Left colon (tissue), 2 donors: ENCODE results near the gene DDX27. TPM values are rescaled to one million over a fixed set of nuclear protein-coding genes. Genes with fewer than 3 reads are reported as not detected.

ENCODE experiments used
- ATAC-seq: fragments of 200-7000 bp; cut with Tn5 transposase; one replicate; pipeline ENCODE4 v1.9.1; 2020; ENCODE audit warnings: mild to moderate bottlenecking, moderate library complexity
- DNase-seq, 2 donors: peaks; one replicate each; pipeline ENCODE4 v3.0.0-alpha.2; 2020
- intact Hi-C, 2 donors: fragments of 100-400 bp; cut with DNase I in 1 of 2; cut with micrococcal nuclease in 1 of 2; formaldehyde crosslinking; loops; one replicate each; pipeline versions ENCODE4 v1.11.2 to v1.14.0; 2022; cut with DNase I, micrococcal nuclease
- total RNA-seq, 2 donors: library from RNA; stranded (reverse); fragmentation: NEBNext Ultra II Directional; extraction: Animal tissue kit (Norgen Biotek cat#: 25700); gene quantifications; one replicate each; pipeline ENCODE4 v1.2.1, GENCODE V29; 2021
- donor health status: DM: no; HTN: no; CAD: no.
- donor health status: DM: yes; HTN: yes; CAD: no.

DDX27 gene
- total RNA-seq, 2 donors from 2014 or later, result 28.3 TPM

DNA sequence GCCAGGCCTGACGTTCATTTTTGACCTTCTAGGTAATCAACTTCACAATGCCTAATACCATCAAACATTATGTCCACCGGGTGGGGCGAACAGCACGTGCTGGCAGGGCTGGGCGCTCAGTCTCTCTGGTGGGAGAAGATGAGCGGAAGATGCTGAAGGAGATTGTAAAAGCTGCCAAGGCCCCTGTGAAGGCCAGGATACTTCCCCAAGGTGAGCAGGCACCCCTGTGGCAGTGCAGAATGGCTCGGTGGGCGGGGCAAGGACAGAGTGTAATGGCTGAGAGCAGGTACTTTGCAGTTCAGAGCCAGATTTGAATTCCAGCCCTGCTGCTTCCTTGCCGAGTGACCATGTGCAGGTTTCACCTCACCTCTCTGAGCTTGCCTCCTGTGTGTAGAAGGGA, 17.1 kb downstream of the DDX27 start:
- ATAC-seq, result no peak
- DNase-seq, result no peak
- intact Hi-C loops, result no loop called here

- ATAC-seq (peak; percentile 77), DNase-seq (no peak)
- intact Hi-C loops, result no loop called here
Measured at GRCh38 chr20:49237531-49237930, 18.3 kb downstream of the DDX27 start.

GRCh38 chr20:49245921-49246740, 26.9 kb downstream of the DDX27 start:
- DNase-seq (no peak), ATAC-seq (peak; percentile 77)
- intact Hi-C loops, result no loop called here

DNA sequence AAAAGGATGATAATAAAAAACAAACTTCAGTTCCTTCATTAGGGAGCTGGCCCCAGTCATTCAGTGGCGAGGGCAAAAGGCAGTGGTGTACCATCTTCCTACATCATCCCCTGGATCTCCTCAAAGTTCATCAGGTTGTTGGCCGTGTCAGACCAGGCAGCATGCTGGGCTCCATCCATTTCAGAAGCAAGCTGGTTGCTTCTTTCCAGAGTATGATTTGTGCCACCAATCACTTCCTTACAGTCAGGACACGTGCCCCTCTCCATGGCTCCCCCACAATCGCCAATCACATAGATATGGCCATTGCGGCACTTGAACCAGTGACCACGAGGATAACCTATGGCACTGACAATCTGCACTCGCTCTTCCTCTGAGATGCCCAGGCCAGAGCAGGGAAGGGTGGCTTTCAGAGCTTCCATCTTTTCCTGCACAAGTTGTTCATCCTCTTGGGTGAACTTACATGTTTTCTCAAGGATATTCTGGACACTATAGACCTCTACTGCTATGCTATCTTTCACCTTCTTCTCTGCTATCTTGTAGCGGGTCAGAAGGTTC, 28.0 kb downstream of the DDX27 start:
- intact Hi-C loops, result no loop called here
- no peak for ATAC-seq
- no peak for DNase-seq

- DNase-seq (no peak), ATAC-seq (no peak)
- intact Hi-C loops, result no loop called here
Measured at GRCh38 chr20:49247792-49248191, 28.6 kb downstream of the DDX27 start.

DNA sequence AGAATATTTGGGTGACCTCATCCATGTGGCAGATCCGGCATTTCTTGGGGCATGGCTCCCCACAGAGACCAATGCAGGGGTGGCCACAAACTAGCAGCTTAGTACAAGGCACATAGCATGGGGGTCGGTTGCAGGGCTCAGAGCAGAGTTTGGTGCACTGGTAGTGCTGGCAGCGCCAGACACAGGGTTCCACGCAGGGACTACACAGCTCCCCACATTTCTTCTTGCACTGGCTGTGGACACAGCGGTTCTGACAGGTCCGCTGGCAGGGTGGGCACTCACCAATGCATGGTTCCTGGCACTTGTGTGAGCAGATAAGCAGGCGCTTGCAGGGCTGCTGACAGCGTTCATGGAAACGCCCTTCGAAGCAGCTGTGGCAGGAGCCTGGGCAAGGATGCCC, 29.1 kb downstream of the DDX27 start:
- DNase-seq, result no peak
- intact Hi-C loops, result no loop called here
- ATAC-seq, result no peak

GRCh38 chr20:49248879-49249665, 29.9 kb downstream of the DDX27 start:
- no peak for ATAC-seq
- no peak for DNase-seq
- intact Hi-C loops, result no loop called here

GRCh38 chr20:49252556-49253350, 33.5 kb downstream of the DDX27 start:
- no peak for DNase-seq
- intact Hi-C loops, result no loop called here
- ATAC-seq, result no peak

- DNase-seq (no peak), ATAC-seq (no peak)
- intact Hi-C loops, result no loop called here
Measured at GRCh38 chr20:49256261-49256660, 37.0 kb downstream of the DDX27 start.

GRCh38 chr20:49259284-49259683, 40.1 kb downstream of the DDX27 start:
- no peak for ATAC-seq
- intact Hi-C loops, result no loop called here
- no peak for DNase-seq

DNA sequence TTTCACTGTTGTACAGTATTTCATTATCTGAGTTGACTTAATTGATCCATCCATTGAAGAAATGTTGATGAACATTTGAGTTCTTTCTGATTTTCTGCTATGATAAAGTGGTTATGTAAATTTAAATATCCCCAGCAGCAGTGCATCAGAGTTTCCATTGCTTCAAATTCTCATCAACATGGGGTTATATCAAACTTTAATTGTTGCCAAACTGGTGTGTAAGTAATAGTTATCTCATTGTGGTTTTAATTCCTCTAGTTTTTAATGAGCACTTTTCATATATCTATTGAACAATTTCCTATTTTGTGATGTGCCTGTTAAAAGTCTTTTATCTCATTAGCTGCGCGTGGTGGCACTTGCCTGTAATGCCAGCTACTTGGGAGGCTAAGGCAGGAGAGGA, 40.6 kb downstream of the DDX27 start:
- intact Hi-C loops, result no loop called here
- DNase-seq, result no peak

DNA sequence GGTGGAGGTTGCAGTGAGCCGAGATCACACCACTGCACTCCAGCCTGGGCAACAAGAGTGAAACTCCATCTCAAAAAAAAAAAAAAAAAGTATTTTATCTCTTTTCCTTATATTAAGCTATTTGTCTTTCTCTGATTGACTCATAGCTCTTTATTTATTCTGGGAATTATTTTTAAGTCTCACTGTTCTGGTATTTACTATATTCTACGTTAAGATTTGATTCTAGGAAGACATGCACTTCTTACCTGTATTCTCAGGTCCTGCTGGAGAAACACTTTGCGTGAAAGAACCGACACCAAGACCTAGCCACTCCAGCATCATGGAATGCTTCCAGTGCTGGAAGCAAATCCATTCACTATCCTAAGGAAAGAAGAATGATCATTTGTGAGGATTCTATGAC, 41.0 kb downstream of the DDX27 start:
- intact Hi-C loops, result no loop called here
- DNase-seq (no peak), ATAC-seq (no peak)

More for the DNA sequence above, 40.6 kb downstream of the DDX27 start:
- ATAC-seq, result no peak

- intact Hi-C loops, result no loop called here
- DNase-seq, result no peak
- ATAC-seq, result no peak
Measured at GRCh38 chr20:49261173-49261572, 42.0 kb downstream of the DDX27 start.

DNA sequence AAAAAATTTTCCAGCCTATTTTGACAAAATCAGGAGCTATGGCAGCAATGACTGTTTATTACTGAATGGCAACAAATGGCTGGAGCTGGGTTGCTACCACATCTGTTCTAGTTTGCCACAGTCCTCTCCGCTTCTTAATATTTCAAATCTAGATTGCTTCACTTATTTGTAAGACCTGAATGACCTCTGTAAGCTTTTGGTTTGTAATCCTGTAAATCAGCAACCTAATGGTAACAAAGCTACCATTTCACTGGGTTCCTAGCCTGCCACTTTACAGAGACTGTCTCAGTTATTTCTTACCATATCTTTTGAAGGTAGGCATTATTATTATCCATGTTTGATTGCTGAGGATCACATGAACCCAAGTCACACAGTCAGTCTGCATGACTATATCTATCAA, 43.2 kb downstream of the DDX27 start:
- DNase-seq (no peak), ATAC-seq (no peak)
- intact Hi-C loops, result no loop called here

DNA sequence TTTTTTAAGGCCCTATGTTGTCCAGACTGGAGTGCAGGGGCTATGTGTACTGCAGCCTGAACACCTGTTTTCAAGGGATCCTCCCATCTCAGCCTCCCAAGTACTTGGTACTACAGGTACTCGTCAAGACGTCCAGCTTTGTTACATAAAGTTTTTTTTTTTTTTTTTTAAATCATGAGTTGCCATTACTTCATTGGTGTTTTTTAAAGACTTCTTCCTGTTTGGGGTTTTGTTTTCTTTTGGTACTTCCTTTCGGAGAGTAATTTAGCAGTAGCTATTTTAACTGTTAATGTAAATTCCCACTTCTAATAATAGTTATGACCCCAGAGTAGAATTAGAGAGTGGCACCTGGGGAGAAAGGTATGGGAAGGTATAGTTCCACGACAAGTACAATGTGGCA, 48.1 kb downstream of the DDX27 start:
- no peak for DNase-seq
- no peak for ATAC-seq
- intact Hi-C loops, result no loop called here

DNA sequence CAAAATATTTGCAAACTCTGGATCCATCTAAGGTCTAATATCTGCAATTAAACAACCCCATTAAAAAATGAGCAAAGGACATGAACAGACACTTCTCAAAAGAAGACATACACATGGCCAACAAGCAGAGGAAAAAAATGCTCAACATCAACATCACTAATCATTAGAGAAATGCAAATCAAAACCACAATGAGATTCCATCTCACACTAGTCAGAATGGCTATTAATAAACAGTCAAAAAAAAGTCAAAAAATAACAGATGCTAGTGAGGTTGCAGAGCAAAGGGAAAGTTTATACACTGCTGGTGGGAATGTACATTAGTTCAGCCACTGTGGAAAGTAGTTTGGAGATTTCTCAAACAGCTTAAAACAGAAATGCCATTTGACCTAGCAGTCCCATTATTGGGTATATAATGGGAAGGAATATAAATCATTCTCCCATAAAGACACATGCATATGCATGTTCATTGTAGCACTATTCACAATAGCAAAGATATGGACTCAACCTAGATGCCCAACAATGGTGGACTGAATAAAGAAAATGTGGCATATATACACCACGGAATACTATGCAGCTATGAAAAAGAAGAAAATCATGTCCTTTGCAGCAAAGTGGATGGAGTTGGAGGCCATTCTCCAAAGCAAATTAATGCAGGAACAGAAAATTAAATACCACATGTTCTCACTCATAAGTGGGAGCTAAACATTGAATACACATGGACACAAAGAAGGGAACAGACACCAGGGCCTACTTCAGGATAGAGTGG, 49.6 kb downstream of the DDX27 start:
- DNase-seq, result no peak
- intact Hi-C loops, result no loop called here

DNA sequence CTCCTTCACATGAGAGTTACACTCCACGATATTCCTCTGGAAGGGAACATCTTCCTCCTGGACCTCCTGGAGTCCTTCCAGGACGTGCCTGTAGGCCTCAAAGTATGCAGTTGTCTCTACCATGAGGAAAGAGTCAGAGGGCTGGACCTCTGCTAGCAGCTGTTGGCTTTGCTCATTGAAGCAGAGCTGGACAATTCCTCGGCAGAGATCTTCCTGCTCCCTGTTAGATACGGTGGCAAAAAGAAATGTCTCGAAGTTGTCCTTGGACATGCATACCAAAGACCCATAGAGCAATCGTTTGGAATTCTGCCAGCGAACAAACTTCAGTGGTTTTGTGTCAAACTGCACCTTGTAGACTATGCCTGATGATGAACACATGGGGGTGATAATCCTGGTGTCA, 51.0 kb downstream of the DDX27 start:
- DNase-seq (no peak), ATAC-seq (no peak)
- intact Hi-C loops, result no loop called here

More for the DNA sequence above, 49.6 kb downstream of the DDX27 start:
- no peak for ATAC-seq

- DNase-seq (no peak), ATAC-seq (no peak)
- intact Hi-C loops, result no loop called here
Measured at GRCh38 chr20:49270736-49271135, 51.5 kb downstream of the DDX27 start.

GRCh38 chr20:49272654-49273053, 53.4 kb downstream of the DDX27 start:
- DNase-seq (no peak), ATAC-seq (no peak)
- intact Hi-C loops, result no loop called here
